GM21526 (cell line): ENCODE results near the gene RNASE12.
"Not testable (repeated sequence)": the region's sequence is repeated elsewhere in the genome, so short reads cannot be mapped to it uniquely, and the experiment has no call there.

Experiments used
- ATAC-seq: cut with Tn5 transposase; IDR thresholded peaks from one replicate; pipeline ENCODE4 v1.9.1; 2021; ENCODE audit warnings: moderate library complexity; ENCODE audit not compliant: unreplicated experiment, low FRiP score

The RNASE12 gene

GRCh38 chr14:20583908-20584307 lies 7.3 kb downstream of the RNASE12 start:
- ATAC-seq = no peak

DNA sequence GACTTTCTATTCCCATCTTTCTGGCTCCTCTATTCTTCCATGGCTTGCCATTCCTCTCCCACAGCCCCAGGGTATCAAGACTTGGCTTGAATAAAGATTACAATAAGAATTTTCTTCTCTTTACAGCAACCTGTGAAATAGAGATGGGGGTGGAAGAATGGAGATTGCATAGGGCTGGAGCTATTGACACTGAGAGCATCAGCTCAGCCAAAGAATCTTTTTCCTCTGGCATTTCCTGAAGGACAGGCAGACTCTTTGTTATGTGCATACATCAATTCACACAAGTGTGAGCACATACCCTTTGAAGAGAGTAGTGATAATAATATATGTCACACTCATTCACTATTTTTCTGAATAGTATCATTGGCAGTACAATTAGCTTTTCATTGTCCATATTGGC lies 8.0 kb downstream of the RNASE12 start:
- no peak for ATAC-seq

GRCh38 chr14:20580242-20580641 lies 10.9 kb downstream of the RNASE12 start:
- no peak for ATAC-seq

DNA sequence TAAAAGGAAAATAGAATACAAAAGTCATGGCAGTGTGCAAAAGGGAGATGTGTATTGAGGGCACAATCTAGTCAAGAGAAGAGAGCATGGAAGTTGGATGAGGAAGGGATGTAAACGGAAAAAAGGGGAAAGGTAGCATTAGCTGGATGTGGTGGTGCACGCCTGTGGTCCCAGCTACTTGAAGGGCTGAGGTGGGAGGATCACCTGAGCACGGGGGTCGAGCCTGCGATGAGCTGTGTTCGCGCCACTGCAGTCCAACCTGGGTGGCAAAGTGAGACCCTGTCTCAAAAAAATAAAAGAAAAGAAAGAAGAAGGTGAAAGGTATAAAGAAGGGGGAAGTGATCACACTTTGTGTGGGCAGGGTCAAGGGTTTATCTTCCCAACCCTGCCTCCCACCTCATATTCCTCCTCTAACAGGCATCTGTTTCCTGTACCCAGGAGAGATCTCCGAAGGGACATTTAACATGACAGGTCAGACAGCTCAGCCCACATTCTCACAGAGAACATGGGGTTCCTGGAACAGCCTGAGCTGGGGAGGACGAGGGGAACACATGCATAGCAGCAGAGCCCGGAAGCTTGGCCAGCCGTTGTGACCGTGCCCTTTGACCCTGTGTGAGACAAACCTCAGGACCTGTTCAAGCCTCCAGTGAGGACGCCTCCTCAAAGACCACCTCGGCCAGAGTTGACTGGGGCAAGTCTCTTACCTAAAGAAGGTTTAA lies 12.2 kb downstream of the RNASE12 start:
- no peak for ATAC-seq

GRCh38 chr14:20578325-20578724 lies 12.9 kb downstream of the RNASE12 start:
- no peak for ATAC-seq

- ATAC-seq = not testable (repeated sequence)
Observed at GRCh38 chr14:20572382-20572990, 18.7 kb downstream of the RNASE12 start.

DNA sequence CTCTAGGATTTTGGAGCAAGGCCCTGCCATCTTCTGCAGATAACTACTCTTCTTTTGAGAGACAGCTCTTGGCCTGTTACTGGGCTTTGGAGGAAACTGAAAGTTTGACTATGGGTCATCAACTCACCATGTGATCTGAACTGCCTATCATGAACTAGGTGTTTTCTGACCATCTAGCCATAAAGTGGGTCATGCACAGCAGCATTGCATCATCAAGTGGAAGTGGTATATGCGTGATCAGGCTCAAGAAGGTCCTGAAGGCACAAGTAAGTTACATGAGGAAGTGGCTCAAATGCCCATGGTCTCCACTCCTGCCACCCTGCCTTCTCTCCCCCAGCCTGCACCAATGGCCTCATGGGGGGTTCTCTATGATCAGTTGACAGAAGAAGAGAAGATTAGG lies 20.5 kb downstream of the RNASE12 start:
- not testable (repeated sequence) for ATAC-seq

DNA sequence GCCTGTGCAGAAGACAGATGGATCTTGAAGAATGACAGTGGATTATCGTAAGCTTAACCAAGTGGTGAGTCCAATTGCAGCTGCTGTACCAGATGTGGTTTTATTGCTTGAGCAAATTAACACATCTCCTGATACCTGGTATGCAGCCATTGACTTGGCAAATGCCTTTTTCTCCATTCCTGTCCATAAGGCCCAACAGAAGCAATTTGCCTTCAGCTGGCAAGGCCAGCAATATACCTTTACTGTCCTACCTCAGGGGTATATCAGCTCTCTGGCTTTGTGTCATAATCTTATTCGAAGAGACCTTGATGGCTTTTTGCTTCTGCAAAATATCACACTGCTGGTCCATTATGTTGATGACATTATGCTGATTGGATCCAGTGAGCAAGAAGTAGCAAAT lies 21.3 kb downstream of the RNASE12 start:
- ATAC-seq = not testable (repeated sequence)

GRCh38 chr14:20569066-20569465 lies 22.1 kb downstream of the RNASE12 start:
- ATAC-seq = no peak

- no peak for ATAC-seq
Observed at GRCh38 chr14:20568393-20568792, 22.8 kb downstream of the RNASE12 start.

- ATAC-seq = not testable (repeated sequence)
Observed at GRCh38 chr14:20567199-20567598, 24.0 kb downstream of the RNASE12 start.

- ATAC-seq = no peak
Observed at GRCh38 chr14:20564501-20564997, 26.6 kb downstream of the RNASE12 start.

GRCh38 chr14:20563971-20564370 lies 27.2 kb downstream of the RNASE12 start:
- no peak for ATAC-seq

GRCh38 chr14:20560961-20561360 lies 30.2 kb downstream of the RNASE12 start, which contains the start of gene RNASE9:
RNASE9 (minus strand) TSS chr14:20561047.
- no peak for ATAC-seq

DNA sequence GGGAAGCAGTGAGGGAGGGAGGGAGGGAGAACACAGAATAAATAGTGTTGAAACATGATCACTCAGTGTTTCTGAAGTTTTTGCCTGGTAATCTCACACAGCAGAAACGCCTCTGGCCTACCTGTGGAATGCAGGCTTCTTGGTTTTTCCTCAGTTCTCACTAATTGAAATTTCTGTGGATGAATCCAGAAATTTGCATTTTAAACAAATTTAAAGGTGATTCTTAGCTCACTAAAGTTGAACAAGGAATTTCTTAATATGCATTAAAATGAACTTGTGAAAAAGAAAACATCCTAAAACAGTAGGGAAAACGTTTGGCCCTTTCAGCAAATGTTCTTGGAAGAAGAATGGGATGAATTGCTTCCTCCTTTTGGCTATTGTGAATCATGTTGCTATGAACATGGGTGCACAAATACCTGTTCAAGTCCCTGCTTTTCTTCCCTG lies 31.7 kb downstream of the RNASE12 start:
- no peak for ATAC-seq

DNA sequence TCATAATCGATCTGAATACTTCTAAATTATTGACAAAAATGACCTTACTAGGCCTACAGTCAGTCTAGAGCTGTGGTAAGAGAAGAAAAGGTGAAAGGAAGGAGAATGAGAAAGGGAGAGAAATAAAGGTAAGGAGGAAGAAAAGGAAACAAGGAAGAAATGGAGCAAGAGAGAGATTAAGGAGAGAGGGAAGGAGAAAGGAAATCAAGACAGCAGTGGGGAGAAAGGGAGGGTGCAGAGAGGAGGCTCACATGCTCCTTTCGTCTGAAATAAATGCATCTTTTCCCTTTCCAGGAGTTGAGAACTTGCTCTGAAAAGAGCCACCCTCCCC lies 34.0 kb downstream of the RNASE12 start:
- ATAC-seq = no peak

GRCh38 chr14:20556500-20557211 lies 34.5 kb downstream of the RNASE12 start:
- ATAC-seq = no peak

DNA sequence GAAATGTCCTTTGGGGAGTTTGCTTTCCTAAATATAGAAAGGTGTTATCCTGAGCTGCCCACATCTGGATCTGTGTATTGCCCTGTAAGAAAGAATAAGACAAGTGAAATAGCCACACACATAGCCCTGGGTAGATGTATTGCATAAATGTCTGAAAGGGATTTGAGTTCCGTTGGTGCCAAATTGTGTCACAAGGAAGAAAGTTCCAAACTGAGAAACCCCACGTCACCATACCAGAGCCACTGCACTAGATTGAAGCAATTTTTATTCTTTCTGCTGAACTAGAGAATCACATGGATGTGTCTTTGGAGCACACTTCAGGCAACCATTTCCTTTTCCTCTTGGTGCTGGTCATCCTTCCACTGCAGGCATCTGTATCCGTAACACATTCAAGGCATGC lies 35.3 kb downstream of the RNASE12 start:
- no peak for ATAC-seq

DNA sequence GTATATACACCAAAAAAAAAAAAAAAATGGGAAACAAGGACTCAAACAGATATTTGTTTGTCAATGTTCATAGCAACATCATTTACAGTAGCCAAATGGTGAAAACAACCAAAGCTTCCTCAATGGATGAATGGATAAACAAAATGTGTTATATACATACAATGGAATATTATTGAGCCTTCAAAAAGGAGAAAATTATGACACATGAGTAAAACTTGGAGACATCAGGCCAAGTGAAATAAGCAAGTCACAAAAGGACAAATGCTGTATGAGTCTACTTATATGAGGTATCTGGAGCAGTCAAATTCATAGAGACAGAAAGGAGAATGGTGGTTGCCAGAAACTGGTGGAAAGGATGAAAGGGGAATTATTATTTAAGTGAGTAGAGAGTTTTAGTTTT lies 38.2 kb downstream of the RNASE12 start:
- no peak for ATAC-seq

- ATAC-seq = no peak
Observed at GRCh38 chr14:20551606-20552005, 39.6 kb downstream of the RNASE12 start.

DNA sequence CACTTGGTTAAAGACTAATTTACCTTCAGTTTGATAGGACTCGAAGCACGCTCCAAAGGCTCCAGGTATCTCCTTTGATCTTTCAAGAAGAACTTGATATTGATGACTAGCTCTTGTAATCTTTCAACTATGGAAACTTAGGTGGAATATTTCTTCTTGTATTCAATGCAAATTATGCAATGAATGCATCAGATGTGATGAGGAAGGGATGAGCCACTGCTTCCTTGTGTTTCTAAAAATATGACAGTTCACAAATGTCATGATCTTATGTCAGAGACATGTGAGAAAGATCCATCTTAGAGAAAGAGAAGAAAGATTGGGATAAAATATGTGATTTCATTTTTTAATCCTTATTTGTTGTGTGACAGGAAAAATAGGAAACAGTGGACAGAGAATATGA lies 40.2 kb downstream of the RNASE12 start:
- no peak for ATAC-seq
